DLD1 (cell line): Measurements from ENCODE around the gene IKZF1.

ENCODE experiments used
- in situ Hi-C: cut with HindIII; loops from 2 replicates; pipeline ENCODE4 v1.10.0; 2017; ENCODE audit warnings: low sequenced_read_pairs

Gene IKZF1

DNA sequence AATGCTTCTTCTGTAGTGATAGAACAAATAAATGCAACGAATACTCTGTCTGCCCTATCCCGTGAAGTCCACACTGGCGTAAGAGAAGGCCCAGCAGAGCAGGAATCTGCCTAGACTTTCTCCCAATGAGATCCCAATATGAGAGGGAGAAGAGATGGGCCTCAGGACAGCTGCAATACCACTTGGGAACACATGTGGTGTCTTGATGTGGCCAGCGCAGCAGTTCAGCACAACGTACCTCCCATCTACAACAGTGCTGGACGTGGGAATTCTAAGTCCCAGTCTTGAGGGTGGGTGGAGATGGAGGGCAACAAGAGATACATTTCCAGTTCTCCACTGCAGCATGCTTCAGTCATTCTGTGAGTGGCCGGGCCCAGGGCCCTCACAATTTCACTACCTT is 99.9 kb downstream of the IKZF1 start:
- in situ Hi-C loops: no loop called here

DNA sequence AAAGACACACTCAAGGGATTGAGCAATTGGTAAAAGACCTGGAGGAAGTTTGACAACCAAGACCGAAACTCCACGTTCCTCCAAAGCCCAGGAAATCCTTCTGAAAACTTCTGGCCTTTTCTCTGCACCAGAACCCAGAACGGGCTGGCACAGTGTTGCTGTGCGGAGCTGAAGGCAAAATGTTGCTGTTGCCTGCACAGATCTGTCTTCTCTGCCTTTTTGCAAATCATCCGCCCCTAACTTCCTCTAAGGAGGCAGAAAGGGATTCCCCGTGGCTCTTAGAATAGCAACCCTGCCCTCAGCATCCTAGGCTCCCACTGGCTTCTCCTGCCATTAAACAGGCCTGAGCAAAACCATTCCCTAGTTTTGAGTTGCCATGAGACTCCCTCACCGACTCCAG is 100.7 kb downstream of the IKZF1 start:
- in situ Hi-C loops: no loop called here

DNA sequence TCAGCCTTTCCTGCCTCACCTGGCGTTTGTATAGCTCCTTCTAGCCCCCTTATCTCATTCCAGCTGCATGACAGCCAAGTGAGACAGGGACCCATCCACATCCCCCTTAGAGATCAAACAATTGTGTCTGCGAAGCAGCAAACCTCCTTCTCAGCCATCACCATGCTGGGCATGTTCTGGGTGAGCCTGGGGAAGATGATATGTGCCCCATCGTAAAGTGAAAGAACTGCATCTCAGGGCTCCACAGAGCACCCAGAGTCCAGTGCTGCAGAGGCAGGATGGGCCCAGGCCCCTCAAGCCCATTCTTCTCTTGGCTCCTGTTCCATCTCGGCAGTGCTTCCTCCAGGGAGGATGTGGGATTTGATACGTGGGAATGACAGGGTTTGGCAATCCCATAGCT is 102.4 kb downstream of the IKZF1 start:
- in situ Hi-C loops: no loop called here

DNA sequence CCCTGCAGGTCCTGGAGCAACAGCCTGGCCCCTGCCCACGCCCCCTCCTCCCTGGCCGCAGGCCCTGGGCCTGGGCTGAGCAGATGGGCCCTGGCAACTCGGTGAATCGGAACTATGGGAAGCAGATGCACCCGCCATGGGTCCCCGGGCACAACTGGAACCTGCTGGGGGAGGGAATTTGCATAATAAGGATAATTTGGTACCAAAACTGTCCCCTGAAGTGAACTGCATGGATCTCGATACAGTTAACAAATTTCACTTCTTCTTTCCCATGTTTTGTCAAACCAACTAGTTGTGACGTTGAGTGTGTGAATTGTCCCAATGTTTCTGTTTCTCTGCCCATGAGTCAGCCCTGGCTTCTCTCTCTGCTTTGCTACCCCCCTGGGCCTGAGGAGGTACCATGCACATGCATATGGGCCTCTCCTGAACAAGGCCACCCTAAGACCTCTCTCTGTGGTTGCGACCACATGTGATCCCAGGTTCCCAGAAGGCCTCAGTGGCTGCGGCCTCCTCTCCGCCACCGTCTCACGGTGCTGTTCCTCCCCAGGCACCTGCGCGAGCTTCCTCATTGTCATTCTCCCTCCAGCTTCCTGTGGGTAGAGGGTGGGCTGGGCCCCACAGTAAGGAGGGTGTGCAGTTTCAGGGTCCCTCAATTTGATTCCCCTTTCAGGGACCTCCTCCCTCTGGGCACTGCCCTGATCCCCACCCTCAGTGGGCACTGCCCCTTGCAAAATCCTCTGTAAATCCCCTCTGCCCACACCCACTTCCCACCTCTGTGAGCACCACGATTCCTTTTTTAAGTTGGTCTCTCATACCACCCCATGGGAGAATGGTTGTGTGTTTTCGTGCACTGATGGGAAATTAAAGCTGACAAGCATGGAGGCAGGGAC is 105.6 kb downstream of the IKZF1 start:
- in situ Hi-C loops: no loop called here

DNA sequence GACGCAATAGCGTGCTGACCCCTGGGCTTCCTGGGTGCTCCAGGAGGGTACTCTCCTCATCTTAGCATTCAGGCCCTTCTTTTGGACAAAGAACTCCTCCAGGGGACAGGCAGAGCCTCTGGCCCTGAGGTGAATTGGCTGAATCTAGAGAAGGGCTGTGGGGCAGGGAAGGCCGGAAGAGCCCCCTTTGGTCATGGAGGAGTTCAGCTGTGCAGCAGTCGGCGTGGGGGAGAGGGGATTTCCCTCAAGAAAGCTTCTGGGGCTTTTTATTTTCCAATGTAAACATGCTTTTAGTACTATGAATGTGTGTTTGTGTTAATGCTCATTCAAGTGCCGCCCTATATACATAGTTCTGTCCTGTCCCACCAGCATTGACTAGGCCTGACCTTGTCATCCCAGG is 106.8 kb downstream of the IKZF1 start:
- in situ Hi-C loops: no loop called here

DNA sequence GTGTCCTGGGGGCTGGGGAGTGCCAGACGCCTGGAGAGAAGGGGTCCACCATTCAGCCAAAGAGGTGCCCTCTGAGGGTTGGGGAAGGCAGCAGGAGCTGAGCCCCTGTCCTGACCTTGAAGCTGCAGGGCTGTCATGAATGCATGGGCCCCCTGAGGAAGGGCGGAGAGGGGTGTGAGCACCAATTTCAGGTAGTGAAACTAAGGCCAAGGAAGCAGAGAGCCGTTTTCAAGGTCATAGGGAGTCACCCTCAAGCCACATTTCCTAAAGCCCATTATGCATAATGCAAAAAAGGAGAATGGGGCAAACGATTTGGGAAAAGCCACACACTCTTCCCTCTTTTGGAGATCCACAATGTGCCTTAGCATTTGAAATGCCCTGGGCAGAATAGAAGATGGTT is 108.5 kb downstream of the IKZF1 start:
- in situ Hi-C loops: no loop called here

DNA sequence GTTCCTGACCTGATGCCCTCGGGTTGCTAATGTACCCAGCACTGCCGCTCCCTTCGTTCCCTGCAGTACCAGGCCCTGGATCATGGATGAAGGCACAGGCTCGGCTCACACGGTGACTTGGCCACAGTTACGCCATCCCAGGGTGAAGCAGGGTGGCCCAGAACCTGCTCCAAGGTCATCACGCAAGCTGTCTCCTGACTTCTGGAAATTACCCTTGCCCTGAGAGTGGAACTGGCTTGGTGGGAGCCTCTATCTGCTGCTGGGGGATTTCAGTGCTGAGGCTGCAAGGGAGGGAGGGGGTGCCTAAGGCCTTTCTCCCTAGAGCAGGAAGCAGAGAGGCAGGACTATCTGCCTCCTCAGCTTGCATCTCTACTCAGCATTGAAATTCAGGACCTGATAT is 109.0 kb downstream of the IKZF1 start:
- in situ Hi-C loops: no loop called here

DNA sequence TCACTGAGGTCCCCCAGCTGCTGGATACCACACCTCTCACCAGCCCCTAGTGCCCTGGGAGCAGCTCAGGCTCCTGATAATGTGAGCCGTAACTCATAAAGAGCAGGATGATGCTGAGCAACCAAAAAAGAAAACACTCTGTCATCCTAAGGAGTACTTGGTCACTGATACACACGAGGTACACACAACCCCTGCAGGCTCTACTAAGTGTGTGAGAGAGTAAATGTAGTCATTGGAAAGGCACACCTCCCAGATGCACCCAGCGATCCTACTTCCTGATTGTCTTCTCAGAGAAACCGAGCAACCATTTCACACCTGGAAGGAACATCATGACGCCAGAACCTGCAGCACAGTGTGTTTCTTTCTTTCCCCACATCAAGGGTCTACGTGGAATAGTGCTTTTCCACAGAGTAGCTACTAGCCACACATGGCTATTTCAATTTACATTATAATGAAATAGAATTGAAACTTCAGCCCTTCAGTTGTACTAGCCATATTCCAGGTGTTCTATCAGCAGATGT is 111.4 kb downstream of the IKZF1 start:
- in situ Hi-C loops: no loop called here

DNA sequence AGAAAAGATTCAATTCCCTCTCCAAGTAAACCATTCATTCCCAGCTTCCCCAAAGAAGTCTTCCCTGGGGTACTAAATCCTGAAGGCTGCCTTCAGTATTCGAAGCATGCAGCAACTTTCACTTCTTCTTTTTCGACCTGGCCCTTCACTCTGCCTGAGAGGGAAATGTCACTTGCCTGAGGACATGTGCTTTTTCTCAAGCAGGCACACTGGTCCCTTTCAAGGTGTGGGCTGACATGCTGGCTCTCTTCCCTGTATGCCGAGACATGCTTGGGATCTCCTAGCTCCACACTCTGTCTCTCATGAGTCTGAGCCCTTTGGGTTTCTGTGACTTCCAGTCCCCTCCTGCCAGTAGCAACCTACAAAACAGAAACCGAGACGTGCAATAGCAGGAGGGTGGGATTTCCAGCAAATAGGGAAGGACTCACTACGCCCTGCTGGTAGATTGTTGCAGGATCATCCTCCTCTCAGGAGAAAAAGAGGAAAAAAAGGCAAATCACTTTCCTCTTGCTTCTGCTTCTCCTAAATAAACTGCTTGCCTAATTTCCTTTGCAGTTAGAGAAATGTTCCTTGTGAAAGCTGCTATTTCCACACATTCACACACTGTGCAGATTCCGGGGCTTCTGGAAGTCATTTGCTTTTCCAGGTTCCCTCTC is 112.1 kb downstream of the IKZF1 start:
- in situ Hi-C loops: no loop called here

DNA sequence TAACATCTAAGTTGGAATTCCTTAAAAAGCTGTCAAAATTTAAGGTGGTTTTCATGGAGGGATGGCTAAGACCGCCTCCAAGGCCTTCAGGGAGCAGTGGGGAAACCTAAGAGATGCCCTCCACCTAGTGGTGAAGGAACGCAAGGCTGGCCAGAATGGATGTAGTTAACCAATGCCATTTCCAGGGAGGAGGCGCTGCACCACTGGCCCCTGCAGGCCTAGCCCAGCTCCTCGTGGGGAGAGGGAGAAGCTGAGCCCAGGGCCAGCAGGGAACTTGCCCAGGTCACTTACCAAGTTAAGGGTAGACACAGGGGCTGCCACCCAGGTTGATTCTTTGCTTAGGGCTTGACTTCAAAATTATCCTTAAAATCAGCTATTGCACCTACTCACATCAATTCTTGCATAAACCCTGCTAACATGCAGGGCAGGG is 113.6 kb downstream of the IKZF1 start:
- in situ Hi-C loops: no loop called here

DNA sequence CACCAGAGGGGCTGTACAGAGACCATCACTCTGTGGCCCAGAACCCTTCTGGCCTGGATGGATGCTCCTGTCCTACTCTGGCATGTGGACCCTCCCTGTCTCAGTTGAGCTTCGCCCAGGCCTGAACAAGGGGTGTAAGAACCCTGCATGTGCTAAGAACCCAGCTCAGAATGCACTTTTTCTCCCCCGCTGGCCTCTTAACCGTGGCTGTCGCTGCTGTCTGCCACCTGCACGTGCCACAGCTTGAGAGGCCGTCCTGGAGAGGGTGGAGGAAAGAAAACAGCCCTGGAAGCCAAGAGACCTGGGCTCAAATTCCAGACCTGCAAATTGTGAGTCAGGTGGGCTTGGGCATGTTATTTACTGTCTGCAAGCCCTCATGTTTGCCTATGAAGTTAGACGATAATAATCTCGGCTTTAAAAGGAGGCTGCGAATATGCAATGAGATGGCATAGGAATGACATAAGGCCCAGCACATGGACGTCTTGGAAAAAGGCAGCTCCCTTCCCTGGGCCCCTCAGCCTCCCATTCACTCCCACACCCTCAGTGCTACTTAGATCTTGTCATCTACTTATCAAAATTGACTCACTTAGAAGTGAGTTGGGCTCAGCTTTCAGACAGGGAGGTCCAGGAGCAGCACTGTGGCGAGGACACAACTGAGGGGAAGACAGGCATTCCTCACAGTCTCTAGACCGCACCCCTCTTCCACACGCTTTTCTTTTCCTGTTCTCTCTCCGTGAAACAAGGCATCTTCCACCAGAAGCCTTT is 114.2 kb downstream of the IKZF1 start:
- in situ Hi-C loops: no loop called here

DNA sequence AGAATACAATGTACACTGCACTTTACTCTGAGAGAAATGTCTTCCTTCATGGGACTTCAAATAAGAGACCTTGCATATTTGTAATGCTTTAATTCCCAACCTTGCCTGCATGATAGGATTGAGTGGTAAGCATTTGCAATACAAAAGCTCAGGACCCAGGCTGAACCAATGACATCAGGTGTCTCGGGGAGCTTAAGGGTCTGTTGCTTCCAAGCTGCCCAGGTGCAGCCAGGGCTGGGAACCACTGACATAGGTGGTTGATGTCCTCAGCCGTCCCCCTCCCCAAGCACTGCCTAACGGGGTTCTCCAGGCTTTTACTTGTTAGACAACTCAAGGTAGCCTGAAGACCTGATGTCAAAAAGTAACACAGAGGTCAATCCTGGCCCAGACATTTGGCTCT is 116.5 kb downstream of the IKZF1 start:
- in situ Hi-C loops: no loop called here

DNA sequence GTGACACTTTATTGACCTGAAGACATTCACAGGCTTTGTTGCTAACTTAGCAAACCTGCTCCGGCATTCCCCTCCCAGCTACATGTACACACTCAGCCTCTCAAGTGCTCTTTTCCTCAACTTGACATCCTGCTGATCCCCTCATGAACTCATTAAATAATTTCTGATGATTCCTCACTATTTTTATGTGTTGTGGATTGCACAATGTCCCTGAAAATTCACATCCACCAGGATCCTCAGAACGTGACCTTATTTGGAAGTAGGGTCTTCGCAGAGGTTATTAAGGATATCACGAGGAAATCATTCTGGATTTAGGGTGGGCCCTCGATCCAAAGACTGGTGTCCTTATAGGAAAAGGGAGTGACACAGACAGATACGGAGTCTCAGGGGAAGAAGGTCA is 118.3 kb downstream of the IKZF1 start:
- in situ Hi-C loops: no loop called here

DNA sequence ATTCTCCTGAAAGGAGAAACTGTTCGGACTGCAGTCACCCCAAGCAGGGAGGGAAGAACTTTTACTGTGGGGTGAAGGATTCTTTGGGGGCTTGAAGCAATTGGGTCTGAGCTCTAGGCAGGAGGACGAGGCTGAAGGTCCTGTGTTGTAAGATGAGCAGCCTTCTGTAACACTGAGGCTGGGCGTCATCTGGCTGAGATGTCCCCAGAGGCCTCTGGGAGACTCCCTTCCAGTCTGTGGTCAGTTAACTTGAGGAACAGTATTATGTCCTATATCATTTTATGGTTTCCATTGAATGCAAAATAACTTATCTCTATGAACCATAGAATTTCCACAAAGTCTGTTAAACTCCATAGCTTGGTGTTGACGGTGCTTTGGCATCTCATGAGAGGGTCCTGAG is 119.3 kb downstream of the IKZF1 start:
- in situ Hi-C loops: no loop called here

DNA sequence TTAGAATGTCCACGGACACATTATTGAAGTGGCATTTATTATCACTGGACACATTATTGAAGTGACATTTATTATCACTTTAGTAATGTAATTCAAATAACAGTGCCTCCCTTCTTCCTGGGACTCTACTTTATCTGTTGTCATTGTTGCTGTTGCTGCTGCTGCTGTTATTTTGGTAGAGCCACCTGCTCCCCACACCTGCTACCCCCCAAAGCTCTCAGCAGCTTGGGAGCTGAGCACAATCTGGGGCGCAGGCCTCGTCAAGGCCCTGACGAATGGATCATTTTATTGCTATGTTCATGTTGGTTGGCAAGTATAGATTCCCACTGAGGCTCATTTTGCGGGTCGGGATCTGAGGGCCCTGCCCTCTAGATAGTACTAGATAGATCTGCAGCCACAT is 120.8 kb downstream of the IKZF1 start:
- in situ Hi-C loops: loop anchor here (25.0 kb wide), 1 partner anchor 213 kb away; no protein-coding TSS in a partner anchor

DNA sequence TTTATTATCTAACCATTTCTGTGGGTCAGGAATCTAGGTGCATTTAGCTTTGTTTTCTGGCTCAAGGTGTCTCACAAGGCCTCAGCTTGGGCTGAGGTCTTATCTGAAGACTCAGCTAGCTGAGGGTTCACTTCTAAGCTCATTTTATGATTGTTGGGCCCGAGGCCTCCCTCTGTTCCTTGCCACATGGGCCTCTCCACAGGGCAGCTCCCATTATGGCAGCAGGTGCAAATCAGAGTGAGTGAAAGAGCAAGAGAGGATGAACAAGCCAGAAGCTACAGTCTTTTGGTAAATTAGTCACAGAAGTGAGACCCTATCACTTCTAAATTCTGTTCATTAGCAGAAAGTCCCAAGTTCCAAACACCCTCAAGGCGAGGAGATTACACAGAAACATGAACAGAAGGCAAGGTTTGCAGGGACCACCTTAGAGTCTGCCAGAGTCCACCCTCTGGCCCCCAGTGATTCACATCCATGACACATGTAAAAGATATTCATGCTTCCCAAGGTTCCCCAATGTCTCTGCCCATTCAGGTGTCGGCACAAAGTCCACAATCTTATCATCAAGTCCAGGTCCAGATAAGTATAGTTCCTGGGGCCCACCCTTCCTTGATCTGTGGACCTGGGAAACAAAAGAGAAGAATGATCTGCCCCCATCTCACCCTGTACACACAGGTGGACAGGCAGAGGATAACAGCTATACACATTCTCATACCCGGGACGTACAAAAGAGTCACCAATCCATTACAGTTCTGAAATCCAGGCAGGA is 121.9 kb downstream of the IKZF1 start:
- in situ Hi-C loops: loop anchor here (25.0 kb wide), 1 partner anchor 214 kb away; no protein-coding TSS in a partner anchor

DNA sequence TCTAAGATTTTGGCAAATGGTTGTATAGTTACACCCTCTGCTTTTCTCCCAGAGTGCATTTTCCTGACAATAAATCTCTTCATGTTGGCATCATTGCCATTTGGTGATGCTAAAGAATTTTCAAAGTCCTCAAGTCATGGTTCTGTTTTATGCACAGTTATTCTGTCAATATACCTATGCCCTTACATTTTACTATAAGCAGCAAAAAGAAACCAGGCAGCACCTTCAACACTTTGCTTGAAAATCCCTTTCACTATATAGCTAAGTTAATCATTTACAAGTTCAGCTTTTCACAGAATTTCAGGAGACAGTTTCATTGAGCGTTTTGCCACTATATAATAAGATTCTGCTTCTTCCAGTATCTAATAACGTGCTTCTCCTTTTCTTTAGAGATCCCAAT is 123.0 kb downstream of the IKZF1 start:
- in situ Hi-C loops: loop anchor here (25.0 kb wide), 1 partner anchor 215 kb away; no protein-coding TSS in a partner anchor

DNA sequence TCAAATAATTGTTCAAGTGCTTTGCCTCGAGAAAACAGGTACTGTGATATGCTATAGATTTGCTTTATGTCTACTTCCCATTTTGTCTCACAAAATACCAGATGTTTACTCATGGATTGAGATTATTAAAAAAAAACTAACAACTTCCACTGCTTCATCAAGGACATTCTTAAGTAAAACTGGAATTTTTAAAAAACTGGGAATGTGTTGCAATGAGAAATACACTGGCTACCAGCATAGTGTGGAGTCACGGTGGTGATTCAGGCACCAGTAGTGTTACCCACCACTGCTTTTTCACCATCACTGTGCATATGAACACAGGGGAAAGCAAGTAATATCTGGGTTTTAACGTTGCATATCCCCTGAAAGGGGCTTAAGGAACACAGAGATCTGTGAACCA is 124.4 kb downstream of the IKZF1 start:
- in situ Hi-C loops: loop anchor here (25.0 kb wide), 1 partner anchor 217 kb away; no protein-coding TSS in a partner anchor

DNA sequence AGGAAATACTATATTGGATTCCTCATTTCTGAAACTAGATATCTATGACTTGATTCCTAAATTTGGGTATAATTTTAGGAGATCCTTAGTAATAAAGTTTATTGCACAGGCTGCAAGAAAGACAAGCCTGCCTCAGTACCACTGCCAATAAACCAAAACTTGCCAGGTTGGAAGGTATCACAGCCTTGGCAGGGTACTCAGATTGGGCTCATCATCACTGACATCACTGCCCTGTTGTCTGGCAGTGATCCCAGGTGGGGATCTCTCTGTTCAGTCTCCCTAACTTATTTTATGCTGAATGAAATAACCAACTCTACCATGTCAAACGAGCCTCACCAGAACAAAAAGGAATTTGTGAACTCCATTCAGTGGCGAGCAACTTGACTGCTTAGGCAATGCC is 126.8 kb downstream of the IKZF1 start:
- in situ Hi-C loops: loop anchor here (25.0 kb wide), 1 partner anchor 219 kb away; no protein-coding TSS in a partner anchor

DNA sequence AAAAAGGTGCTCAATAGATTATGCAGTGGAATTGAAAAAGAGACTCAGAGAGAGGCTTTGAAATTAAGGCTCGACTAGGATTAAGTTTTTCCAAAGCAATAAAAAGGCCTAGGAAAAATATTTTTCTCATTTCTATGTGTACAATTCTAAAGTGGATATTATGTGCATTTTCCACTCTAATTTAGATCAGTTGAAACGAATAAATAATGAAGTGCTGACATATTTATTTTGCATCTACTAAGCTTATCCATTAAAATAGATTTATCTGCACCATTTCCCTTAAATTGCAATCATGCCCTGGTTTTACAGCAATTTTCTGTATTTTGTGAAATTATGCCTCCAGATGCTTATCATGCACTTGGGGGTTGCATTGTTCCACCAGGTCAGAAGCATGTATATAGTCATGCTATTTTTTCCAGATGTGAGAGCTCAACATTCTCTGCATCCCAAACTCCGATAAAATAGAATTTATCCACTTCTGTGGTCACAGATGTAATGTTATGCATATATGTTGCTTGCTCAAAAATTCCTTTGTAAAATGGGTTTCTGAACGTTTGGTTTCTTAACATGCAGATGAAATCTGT is 127.3 kb downstream of the IKZF1 start:
- in situ Hi-C loops: loop anchor here (25.0 kb wide), 1 partner anchor 220 kb away; no protein-coding TSS in a partner anchor
